IPS-20b (cell line): ENCODE measurements around the gene ZNF76.

ENCODE experiments used
- H3K27ac ChIP-seq: one replicate; pipeline ENCODE4 v1.5.1; 2013; ENCODE audit warnings: low read length
- H3K27me3 ChIP-seq: 2 replicates; pipeline ENCODE4 v1.6.1; 2013; ENCODE audit warnings: mild to moderate bottlenecking, low read length, inconsistent platforms; ENCODE audit not compliant: insufficient read depth
- H3K36me3 ChIP-seq: 2 replicates; pipeline ENCODE4 v1.6.1; 2013; ENCODE audit warnings: low read depth, mild to moderate bottlenecking, inconsistent platforms, low read length, moderate library complexity; ENCODE audit not compliant: insufficient read depth
- H3K4me1 ChIP-seq: 2 replicates; pipeline ENCODE4 v1.6.1; 2013; ENCODE audit warnings: mild to moderate bottlenecking, control low read depth, inconsistent platforms, low read length, moderate library complexity; ENCODE audit not compliant: insufficient read depth
- H3K4me3 ChIP-seq: 2 replicates; pipeline ENCODE4 v1.5.1; 2013; ENCODE audit warnings: mild to moderate bottlenecking, low read length, inconsistent platforms
- H3K9ac ChIP-seq: 2 replicates; pipeline ENCODE4 v1.6.1; 2013; ENCODE audit warnings: low read depth, mild to moderate bottlenecking, inconsistent platforms, low read length, moderate library complexity
- H3K9me3 ChIP-seq: 2 replicates; pipeline ENCODE4 v1.6.1; 2013; ENCODE audit warnings: mild to moderate bottlenecking, low read depth, low read length, inconsistent platforms; ENCODE audit not compliant: insufficient read depth

The ZNF76 gene

GRCh38 chr6:35253249-35253648 lies 6.3 kb upstream of the ZNF76 start:
- Histone ChIP-seq H3K36me3 (no peaks in the 10 kb centered on the region), H3K4me1 (peaks cover 11% of the 10 kb centered on the region; the same call in 1 of the 2 replicates), H3K9ac (no peak overlapping the region), H3K9me3 (no peaks in the 10 kb centered on the region), H3K27ac (no peak overlapping the region), H3K27me3 (no peaks in the 10 kb centered on the region), H3K4me3 (no peak overlapping the region)

DNA sequence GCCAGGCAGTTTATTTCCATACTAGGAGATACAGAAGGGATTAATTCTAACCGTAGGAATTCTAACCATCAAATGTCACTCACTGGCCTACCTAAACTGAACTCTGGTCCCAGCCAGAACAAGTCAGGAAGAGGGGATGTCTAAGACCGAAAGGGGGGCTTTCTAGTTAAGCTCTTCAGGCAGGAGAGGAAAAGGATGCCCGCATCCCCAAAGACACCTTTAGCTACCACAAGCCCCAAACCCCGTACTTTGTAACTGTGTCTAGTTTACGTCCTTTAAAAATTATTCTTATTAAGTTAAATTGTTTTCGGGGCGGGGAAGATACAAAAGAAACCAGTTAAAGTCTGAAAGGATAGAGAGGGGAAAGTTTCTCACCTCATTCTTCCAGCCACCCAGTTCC lies 1.2 kb upstream of the ZNF76 start:
- H3K4me3 ChIP-seq, result peak overlapping the region; percentile 99
- no peaks in the 10 kb centered on the region for H3K9me3 ChIP-seq
- no peaks in the 10 kb centered on the region for H3K36me3 ChIP-seq
- H3K4me1 ChIP-seq, result peaks cover 5% of the 10 kb centered on the region; the same call in 1 of the 2 replicates
- no peak overlapping the region for H3K27ac ChIP-seq
- H3K9ac ChIP-seq, result peak overlapping the region; percentile 89; the same call in 1 of the 2 replicates
- no peaks in the 10 kb centered on the region for H3K27me3 ChIP-seq

GRCh38 chr6:35258858-35259193 lies 709 bp upstream of the ZNF76 start:
- H3K9me3 ChIP-seq, result no peaks in the 10 kb centered on the region
- H3K27me3 ChIP-seq, result no peaks in the 10 kb centered on the region
- peak overlapping the region; percentile 99 for H3K4me3 ChIP-seq
- H3K4me1 ChIP-seq, result peaks cover 5% of the 10 kb centered on the region; the same call in 1 of the 2 replicates
- peak overlapping the region; percentile 42 for H3K27ac ChIP-seq
- no peaks in the 10 kb centered on the region for H3K36me3 ChIP-seq
- peak overlapping the region; percentile 89; the same call in 1 of the 2 replicates for H3K9ac ChIP-seq

DNA sequence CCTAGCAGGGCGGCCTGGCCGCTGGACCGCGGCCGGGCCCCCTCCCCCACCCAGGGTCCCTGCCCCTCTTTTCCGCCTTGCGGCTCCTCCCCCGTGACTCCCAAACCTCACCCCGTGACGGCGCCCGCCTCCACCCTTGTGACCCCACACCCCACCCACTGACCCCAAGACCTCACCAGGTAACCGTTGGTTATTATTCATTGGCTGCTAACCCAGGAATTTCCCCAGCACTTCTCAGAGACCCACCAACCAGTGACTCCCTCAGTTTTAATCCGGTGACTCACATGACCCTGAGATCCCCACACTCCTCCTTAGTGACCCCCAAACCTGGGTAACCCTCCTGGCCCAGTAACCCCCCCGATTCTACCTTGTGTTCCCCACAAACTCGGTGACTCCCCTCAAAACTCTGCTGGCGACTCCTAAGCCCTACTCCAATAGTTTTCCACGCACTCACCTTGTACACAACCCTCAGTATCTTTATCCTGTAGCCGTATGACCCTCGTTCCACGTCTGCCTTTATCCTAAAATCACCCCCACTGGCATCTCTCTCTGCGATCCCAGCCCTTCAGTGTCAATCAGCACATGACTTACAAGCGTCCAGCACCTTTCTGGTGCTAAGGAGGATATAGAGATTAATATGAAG lies 534 bp downstream of the ZNF76 start:
- Histone ChIP-seq H3K4me3 (peak overlapping the region; percentile 83), H3K9me3 (no peaks in the 10 kb centered on the region), H3K9ac (peak overlapping the region; percentile 95), H3K27ac (peak overlapping the region; percentile 87), H3K36me3 (no peaks in the 10 kb centered on the region), H3K4me1 (peaks cover 5% of the 10 kb centered on the region; the same call in 1 of the 2 replicates), H3K27me3 (no peaks in the 10 kb centered on the region)

DNA sequence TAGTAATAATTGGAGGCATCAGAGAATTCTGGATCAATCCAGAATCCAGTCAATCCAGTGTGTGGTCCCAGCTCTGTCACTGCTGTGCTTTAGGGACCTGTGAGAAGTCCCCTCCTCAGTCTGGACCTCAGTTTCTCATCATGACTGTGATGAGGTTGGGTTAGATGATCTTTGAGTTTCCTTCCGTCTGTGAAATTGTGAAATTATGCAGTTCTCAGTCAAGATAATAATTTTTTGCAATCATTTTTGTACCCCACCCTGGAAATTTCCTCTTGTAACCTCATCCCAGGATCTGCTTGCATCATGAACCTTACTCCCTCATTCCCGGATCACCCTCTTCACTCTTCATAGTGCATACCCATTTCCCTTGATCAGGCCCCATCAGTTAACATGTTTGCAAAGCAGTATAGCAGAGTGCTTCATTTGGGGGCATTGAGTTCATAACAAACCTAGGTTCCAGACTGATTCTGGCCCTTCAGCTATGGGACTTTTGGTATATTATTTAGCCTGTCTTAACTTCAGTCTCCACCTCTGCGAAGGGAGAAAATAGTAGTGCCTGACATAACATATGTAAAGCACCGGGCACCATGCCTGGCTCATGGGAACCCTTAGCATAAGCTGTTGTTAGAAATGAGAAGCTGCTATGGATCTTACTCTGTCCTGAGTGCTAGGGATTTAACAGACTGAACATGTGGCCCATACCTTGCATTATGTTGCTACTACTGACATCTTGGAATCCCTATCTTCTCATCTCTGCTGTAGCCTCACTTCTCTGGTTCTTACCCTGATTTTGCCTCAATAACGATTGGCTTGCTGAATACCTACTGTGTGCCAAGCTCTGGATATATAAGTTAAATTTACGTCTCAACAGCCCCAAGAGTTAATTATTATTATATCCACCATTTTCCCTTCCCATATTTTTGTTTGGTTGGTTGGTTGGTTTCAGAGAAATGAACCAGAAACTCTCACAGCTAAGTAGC lies 1.3 kb downstream of the ZNF76 start:
- Histone ChIP-seq H3K4me3 (peak overlapping the region; percentile 83), H3K27ac (peak overlapping the region; percentile 87), H3K27me3 (no peaks in the 10 kb centered on the region), H3K4me1 (peaks cover 5% of the 10 kb centered on the region; the same call in 1 of the 2 replicates), H3K9me3 (no peaks in the 10 kb centered on the region), H3K36me3 (no peaks in the 10 kb centered on the region), H3K9ac (peak overlapping the region; percentile 95)

GRCh38 chr6:35262596-35262995 lies 3.1 kb downstream of the ZNF76 start:
- Histone ChIP-seq H3K9me3 (no peaks in the 10 kb centered on the region), H3K27me3 (no peaks in the 10 kb centered on the region), H3K9ac (no peak overlapping the region), H3K36me3 (no peaks in the 10 kb centered on the region), H3K27ac (no peak overlapping the region), H3K4me3 (no peak overlapping the region), H3K4me1 (peaks cover 5% of the 10 kb centered on the region; the same call in 1 of the 2 replicates)

DNA sequence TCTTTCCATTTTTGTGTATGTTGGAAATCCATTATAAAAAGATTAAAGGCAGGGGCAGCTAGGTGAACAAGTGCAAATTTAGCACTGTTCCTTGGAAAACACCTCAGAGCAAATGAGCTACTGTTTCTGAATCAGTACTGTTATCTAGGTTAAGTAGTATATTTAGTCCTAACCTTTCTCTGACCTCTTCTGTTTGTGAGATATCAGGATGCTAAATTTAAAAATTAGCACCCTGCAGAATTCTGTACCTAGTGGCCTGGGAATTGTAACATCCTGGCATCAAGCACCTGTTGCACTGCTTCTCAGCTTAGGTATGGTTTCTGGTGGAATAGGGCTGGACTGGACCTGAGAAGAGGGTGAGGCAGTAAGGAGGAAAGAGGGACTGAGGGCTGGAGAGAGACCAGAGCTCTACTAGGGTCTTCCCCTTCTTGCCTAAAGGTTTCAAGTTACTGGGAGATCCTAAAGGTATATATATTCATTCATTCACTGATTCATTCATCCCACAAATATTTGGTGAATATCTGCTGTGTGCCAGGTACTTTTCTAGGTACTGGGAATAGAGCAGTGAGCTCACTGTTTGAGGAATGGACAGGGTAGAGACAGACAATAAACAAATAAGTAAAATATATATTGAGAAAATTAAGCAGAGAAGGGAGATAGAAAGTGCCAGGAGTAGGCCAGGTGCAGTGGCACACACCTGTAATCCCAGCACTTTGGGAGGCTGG lies 5.2 kb downstream of the ZNF76 start:
- no peaks in the 10 kb centered on the region for H3K27me3 ChIP-seq
- no peak overlapping the region for H3K4me3 ChIP-seq
- no peaks in the 10 kb centered on the region for H3K36me3 ChIP-seq
- H3K4me1 ChIP-seq, result no peaks in the 10 kb centered on the region; the same call in 1 of the 2 replicates
- H3K27ac ChIP-seq, result no peak overlapping the region
- no peaks in the 10 kb centered on the region for H3K9me3 ChIP-seq
- no peak overlapping the region for H3K9ac ChIP-seq

DNA sequence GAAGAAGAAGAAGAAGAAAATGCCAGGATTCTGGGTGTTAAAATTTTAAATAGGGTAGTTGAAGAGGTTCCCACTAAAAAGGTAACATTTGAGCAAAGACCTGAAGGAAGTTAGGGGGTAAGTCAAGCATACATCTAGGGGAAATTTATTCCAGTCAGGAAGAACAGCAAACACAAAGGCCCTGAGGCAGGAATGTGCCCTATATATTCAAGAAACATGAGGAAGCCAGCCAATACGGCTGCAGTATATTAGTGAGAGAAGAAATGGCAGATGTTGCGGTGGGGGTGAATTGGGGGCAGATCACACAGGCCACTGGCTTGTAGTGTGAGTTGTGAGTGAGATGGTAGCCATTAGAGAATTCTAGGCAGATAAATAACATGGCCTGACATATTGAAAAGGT lies 6.0 kb downstream of the ZNF76 start:
- no peaks in the 10 kb centered on the region for H3K9me3 ChIP-seq
- H3K27ac ChIP-seq, result no peak overlapping the region
- no peak overlapping the region for H3K9ac ChIP-seq
- H3K36me3 ChIP-seq, result no peaks in the 10 kb centered on the region
- no peak overlapping the region for H3K4me3 ChIP-seq
- H3K27me3 ChIP-seq, result no peaks in the 10 kb centered on the region
- H3K4me1 ChIP-seq, result no peaks in the 10 kb centered on the region; the same call in 1 of the 2 replicates

- Histone ChIP-seq H3K9me3 (no peaks in the 10 kb centered on the region), H3K27ac (no peak overlapping the region), H3K27me3 (no peaks in the 10 kb centered on the region), H3K4me1 (no peaks in the 10 kb centered on the region), H3K36me3 (no peaks in the 10 kb centered on the region), H3K4me3 (no peak overlapping the region), H3K9ac (no peak overlapping the region)
Measured at GRCh38 chr6:35267446-35267845, 7.9 kb downstream of the ZNF76 start.

DNA sequence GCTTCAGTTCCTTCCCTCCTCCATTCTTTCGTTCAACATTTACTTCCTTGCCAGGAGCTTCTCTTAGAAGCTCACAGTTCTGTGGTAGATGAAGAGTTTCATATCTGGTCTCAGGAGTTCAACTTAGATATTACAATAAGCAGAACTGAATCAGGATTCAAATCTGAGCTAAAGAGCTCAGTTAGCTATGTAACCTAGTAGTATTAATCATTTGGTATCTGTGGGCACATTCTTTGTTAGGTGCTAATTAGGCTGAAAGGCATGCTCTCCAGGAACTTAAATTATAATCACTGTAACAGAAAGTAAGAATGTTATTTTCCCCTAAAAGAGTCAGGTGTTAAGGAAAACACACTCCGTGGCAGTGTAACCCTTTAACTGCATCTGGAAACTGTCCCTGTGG lies 8.4 kb downstream of the ZNF76 start:
- Histone ChIP-seq H3K27me3 (no peaks in the 10 kb centered on the region), H3K4me1 (no peaks in the 10 kb centered on the region), H3K9ac (no peak overlapping the region), H3K27ac (no peak overlapping the region), H3K36me3 (no peaks in the 10 kb centered on the region), H3K4me3 (no peak overlapping the region), H3K9me3 (no peaks in the 10 kb centered on the region)

DNA sequence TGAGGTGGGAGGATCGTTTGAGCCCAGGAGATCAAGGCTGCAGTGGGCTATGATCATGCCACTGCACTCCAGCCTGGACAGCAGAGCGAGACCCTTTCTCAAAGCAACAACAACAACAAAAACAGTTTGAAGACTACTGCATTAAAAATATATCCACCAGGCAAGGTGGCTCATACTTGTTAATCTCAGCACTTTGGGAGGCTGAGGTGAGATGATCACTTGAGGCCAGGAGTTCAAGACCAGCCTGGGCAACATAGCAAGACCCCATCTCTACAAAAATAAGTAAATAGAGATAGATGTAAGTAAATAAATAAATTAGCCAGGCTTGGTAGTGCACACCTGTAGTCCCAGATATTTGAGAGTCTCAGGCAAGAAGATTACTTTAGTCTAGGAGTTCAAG lies 12.5 kb downstream of the ZNF76 start:
- H3K36me3 ChIP-seq, result no peaks in the 10 kb centered on the region
- no peaks in the 10 kb centered on the region for H3K4me1 ChIP-seq
- H3K9ac ChIP-seq, result no peak overlapping the region
- no peak overlapping the region for H3K4me3 ChIP-seq
- no peak overlapping the region for H3K27ac ChIP-seq
- H3K27me3 ChIP-seq, result no peaks in the 10 kb centered on the region
- no peaks in the 10 kb centered on the region for H3K9me3 ChIP-seq
